ENCODE results near the gene GOLGA6D. TPM values are rescaled to one million over a fixed set of nuclear protein-coding genes. Genes with fewer than 3 reads are reported as not detected.
A peak's percentile ranks its signal among the peaks of the same experiment; 100 is the strongest.

The GOLGA6D gene
- total RNA-seq, 1 experiment from 2014 or later, result 0.12 TPM

DNA sequence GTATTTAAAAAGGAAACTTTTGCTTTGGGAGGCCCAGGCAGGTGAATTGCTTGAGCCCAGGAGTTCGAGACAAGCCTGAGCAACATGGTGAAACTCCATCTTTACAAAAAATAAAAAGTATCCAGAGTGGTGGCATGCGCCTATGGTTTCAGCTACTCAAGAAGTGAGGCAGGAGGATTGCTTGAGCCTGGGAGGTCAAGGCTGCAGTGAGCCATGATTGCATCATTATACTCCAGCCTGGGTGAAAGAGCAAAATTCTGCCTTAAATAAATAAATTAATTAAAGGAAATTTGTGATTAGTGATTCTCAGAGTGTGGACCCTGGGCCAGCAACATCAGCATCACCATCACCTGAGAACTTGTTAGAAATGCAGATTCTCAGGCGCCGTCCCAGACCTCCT, 43.3 kb downstream of the GOLGA6D start:
- Histone ChIP-seq H3K27me3 (ENCODE audit: insufficient read depth, low read length) (no peaks in the 10 kb centered on the region), H3K9me2 (ENCODE audit: insufficient read depth) (no peaks in the 10 kb centered on the region), H3K4me2 (ENCODE audit: low read length) (no peak overlapping the region), H3K9ac (ENCODE audit: low read length) (no peak overlapping the region), H3K4me1 (ENCODE audit: control insufficient read depth in 1 of 2, insufficient read depth in 2 of 2, low read length in 2 of 2) (no peaks in the 10 kb centered on the region), H3K36me3 (ENCODE audit: control insufficient read depth in 1 of 2, insufficient read depth in 2 of 2, low read length in 2 of 2) (no peaks in the 10 kb centered on the region), H3K4me3 (replicated peaks in 1 of 2; ENCODE audit: low read depth in 1 of 2, low read length in 2 of 2) (no peak overlapping the region), H3K79me2 (ENCODE audit: insufficient read depth, low read length) (no peaks in the 10 kb centered on the region), H3K9me3 (ENCODE audit: control insufficient read depth in 1 of 2, insufficient read depth in 1 of 2, low read depth in 1 of 2, low read length in 2 of 2) (no peaks in the 10 kb centered on the region), H3K27ac (ENCODE audit: low read depth, low read length) (no peak overlapping the region), H2AFZ (ENCODE audit: low read depth, low read length, poor library complexity, severe bottlenecking) (no peak overlapping the region), H4K20me1 (ENCODE audit: insufficient read depth) (no peaks in the 10 kb centered on the region)
- ChIA-PET CTCF (no interaction called here), RAD21 (ENCODE audit: low non-redundant PET in 1 of 2, low total read pairs in 2 of 2, uncharacterized antibody in 2 of 2, unreplicated experiment in 2 of 2) (no interaction called here), POLR2A (no interaction called here)
- intact Hi-C loops (cut with micrococcal nuclease), result loop anchor here (2.0 kb wide), 1 partner anchor 21 kb away; the partner anchor contains the start of gene NEIL1
- no peak for DNase-seq (ENCODE audit: low read depth, low spot score)
- no peak for TF ChIP-seq SRF (IDR thresholded peaks at IDR 0.05; ENCODE audit: low read depth)
- TF ChIP-seq, protein P1, sequence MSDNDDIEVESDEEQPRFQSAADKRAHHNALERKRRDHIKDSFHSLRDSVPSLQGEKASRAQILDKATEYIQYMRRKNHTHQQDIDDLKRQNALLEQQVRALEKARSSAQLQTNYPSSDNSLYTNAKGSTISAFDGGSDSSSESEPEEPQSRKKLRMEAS (IDR thresholded peaks at IDR 0.05), result no peak
- TF ChIP-seq, protein P2, sequence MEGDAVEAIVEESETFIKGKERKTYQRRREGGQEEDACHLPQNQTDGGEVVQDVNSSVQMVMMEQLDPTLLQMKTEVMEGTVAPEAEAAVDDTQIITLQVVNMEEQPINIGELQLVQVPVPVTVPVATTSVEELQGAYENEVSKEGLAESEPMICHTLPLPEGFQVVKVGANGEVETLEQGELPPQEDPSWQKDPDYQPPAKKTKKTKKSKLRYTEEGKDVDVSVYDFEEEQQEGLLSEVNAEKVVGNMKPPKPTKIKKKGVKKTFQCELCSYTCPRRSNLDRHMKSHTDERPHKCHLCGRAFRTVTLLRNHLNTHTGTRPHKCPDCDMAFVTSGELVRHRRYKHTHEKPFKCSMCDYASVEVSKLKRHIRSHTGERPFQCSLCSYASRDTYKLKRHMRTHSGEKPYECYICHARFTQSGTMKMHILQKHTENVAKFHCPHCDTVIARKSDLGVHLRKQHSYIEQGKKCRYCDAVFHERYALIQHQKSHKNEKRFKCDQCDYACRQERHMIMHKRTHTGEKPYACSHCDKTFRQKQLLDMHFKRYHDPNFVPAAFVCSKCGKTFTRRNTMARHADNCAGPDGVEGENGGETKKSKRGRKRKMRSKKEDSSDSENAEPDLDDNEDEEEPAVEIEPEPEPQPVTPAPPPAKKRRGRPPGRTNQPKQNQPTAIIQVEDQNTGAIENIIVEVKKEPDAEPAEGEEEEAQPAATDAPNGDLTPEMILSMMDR (IDR thresholded peaks at IDR 0.05 in 2 of 3, conservative IDR thresholded peaks at IDR 0.05 in 1 of 3; ENCODE audit: borderline replicate concordance in 1 of 3, insufficient read depth in 1 of 3, low read depth in 2 of 3, low read length in 2 of 3), result no peak
- BruUV-seq (replicated peaks), result no TSS peak
- no peak for ATAC-seq

DNA sequence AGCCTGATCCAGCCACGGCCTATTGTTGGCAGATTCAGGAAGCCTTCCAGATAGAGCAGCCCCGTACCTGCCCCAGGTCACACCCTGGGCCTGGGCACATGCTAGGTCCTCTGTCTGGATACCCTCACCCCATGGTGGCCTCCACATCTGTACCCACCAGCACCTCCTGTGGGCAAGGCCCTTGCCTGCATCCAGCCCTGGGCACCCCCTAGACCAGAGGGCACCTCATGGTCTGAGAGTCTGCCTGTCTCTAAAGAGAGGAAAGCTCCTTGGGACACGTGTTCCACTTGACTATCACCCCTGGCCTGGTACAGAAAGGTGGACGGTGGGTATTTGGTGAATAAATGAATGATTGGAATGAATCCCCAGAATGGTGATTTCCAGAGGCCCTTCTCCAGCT, 44.4 kb downstream of the GOLGA6D start:
- Histone ChIP-seq H3K4me3 (replicated peaks in 1 of 2; ENCODE audit: low read depth in 1 of 2, low read length in 2 of 2) (no peak overlapping the region), H2AFZ (ENCODE audit: low read depth, low read length, poor library complexity, severe bottlenecking) (no peak overlapping the region), H3K9ac (ENCODE audit: low read length) (no peak overlapping the region), H3K27ac (ENCODE audit: low read depth, low read length) (no peak overlapping the region), H3K4me1 (ENCODE audit: control insufficient read depth in 1 of 2, insufficient read depth in 2 of 2, low read length in 2 of 2) (no peaks in the 10 kb centered on the region), H3K36me3 (ENCODE audit: control insufficient read depth in 1 of 2, insufficient read depth in 2 of 2, low read length in 2 of 2) (no peaks in the 10 kb centered on the region), H4K20me1 (ENCODE audit: insufficient read depth) (no peaks in the 10 kb centered on the region), H3K4me2 (ENCODE audit: low read length) (no peak overlapping the region), H3K9me2 (ENCODE audit: insufficient read depth) (no peaks in the 10 kb centered on the region), H3K79me2 (ENCODE audit: insufficient read depth, low read length) (no peaks in the 10 kb centered on the region), H3K27me3 (ENCODE audit: insufficient read depth, low read length) (no peaks in the 10 kb centered on the region), H3K9me3 (ENCODE audit: control insufficient read depth in 1 of 2, insufficient read depth in 1 of 2, low read depth in 1 of 2, low read length in 2 of 2) (no peaks in the 10 kb centered on the region)
- ATAC-seq, result peak; percentile 72
- intact Hi-C loops (cut with micrococcal nuclease), result loop anchor here (2.0 kb wide), 1 partner anchor 20 kb away; the partner anchor contains the start of gene NEIL1
- no TSS peak for BruUV-seq (replicated peaks)
- no peak for DNase-seq (ENCODE audit: low read depth, low spot score)
- ChIA-PET RAD21 (ENCODE audit: low non-redundant PET in 1 of 2, low total read pairs in 2 of 2, uncharacterized antibody in 2 of 2, unreplicated experiment in 2 of 2) (no interaction called here), POLR2A (no interaction called here), CTCF (no interaction called here)
- TF ChIP-seq, protein P2 (IDR thresholded peaks at IDR 0.05 in 2 of 3, conservative IDR thresholded peaks at IDR 0.05 in 1 of 3; ENCODE audit: borderline replicate concordance in 1 of 3, insufficient read depth in 1 of 3, low read depth in 2 of 3, low read length in 2 of 3), result peak in 2 of 3 experiments; percentile 19 to 39; a peak in 2 of 6 replicates
- TF ChIP-seq FOSL1 (IDR thresholded peaks at IDR 0.05; ENCODE audit: low read depth), result no peak
- TF ChIP-seq RAD21 (IDR thresholded peaks at IDR 0.05; ENCODE audit: low read depth), result no peak
